22Rv1 (cell line): ENCODE measurements around the gene ATL3.
"Not testable (repeated sequence)": the region's sequence is repeated elsewhere in the genome, so short reads cannot be mapped to it uniquely, and the experiment has no call there.

Source experiments
- CTCF ChIP-seq: fragments of 450-650 bp; IDR thresholded peaks from 2 replicates; pipeline ENCODE4 v1.5.1; 2017; ENCODE audit warnings: mild to moderate bottlenecking
- ZFX ChIP-seq: fragments of 450-650 bp; IDR thresholded peaks from 2 replicates; pipeline ENCODE4 v1.6.1; 2017; ENCODE audit warnings: antibody characterized with exemption, borderline replicate concordance

GRCh38 chr11:63581224-63581623, 90.0 kb downstream of the ATL3 start:
- not testable (repeated sequence) for TF ChIP-seq CTCF, ZFX
